ENCODE measurements around the gene STK32B.
A peak's percentile ranks its signal among the peaks of the same experiment; 100 is the strongest.
"Not testable (repeated sequence)": the region's sequence is repeated elsewhere in the genome, so short reads cannot be mapped to it uniquely, and the experiment has no call there.

STK32B gene

DNA sequence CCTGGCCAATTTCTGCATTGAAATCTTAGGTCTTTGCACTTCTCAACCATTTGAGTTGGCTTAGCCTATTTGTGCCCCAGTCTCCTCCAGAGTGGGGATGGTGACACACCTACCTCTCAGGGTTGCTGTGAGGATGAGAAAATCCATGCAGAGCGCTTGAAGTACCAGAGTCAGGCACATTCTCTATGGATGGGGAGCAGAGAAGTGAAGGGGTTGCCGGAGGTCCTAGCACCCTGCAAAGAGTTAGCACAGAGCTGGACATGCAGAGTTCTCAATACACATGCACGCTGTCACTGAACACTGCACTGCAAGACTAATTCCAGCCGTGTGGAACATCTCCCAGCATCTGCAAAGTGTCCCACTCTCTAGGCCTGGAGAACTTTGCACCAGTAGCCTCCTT lies 2.6 kb upstream of the STK32B start:
- TF ChIP-seq, protein P1, sequence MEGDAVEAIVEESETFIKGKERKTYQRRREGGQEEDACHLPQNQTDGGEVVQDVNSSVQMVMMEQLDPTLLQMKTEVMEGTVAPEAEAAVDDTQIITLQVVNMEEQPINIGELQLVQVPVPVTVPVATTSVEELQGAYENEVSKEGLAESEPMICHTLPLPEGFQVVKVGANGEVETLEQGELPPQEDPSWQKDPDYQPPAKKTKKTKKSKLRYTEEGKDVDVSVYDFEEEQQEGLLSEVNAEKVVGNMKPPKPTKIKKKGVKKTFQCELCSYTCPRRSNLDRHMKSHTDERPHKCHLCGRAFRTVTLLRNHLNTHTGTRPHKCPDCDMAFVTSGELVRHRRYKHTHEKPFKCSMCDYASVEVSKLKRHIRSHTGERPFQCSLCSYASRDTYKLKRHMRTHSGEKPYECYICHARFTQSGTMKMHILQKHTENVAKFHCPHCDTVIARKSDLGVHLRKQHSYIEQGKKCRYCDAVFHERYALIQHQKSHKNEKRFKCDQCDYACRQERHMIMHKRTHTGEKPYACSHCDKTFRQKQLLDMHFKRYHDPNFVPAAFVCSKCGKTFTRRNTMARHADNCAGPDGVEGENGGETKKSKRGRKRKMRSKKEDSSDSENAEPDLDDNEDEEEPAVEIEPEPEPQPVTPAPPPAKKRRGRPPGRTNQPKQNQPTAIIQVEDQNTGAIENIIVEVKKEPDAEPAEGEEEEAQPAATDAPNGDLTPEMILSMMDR (IDR thresholded peaks at IDR 0.05; ENCODE audit: low read depth, low read length) = no peak
- no peak overlapping the region for H3K4me3 ChIP-seq (ENCODE audit: low read depth, low read length)

DNA sequence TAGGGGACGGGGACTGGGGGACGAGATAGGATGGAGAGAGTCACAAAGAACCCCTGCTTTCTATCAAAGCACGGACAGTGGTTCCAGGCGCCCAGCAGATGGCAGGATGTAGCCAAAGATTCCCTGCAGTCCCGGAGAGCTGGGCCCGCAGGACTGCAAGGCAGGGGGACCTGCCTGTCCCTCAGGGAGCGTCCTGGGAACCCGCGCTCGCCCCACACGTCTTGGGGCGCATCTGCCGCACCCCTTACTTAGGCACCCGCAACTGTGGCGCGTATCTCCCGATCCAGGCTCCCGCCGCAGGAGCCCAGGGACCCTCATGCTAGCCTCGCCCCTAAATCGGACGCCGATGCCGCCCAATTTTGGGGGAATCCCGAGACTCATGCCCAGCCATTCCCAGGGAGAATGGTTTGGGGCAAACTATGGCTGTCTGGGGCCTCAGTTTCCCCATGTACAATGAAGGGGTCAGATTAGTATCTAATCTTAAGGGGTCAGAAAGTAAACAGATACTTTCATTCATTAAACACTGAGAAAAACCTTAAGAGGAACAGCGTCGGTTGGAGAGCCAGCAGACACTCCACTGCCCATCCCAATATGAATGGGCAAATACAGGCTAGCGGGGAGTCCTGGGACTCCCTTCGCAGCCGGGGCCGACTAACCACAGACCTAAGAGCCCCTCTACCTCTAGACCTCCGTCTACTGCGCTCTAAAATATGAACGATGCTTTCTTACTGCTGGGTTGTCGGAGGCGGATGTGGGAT lies 581 bp upstream of the STK32B start:
- TF ChIP-seq, protein P1 (IDR thresholded peaks at IDR 0.05; ENCODE audit: low read depth, low read length) = peak; percentile 74
- H3K4me3 ChIP-seq (ENCODE audit: low read depth, low read length) = peak overlapping the region; percentile 84

DNA sequence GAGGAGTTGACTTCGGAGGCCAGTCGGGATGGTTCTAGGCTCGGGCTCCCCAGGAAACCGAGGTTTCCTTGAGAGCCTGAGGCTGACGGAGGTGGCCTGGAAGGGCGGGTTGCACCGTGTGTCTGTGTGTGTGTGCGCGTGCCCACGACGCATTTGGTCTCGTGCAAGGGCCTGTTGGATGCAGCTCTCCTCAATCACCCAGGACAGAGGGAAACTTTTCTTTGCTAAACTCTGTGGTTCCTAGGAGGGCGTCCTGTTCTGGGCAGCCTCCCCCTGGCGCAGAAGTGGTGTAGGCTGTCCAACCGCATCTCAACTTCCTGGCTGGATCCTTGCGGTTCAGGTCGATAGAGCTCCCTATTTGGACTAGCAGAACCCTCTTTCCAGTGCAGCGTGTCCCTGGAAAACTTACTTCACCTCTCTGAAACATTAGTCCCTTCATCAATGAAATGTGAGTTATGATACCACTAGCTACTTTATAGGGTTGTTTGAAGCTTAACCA lies 973 bp downstream of the STK32B start:
- H3K4me3 ChIP-seq (ENCODE audit: low read depth, low read length) = peak overlapping the region; percentile 84
- TF ChIP-seq, protein P1 (IDR thresholded peaks at IDR 0.05; ENCODE audit: low read depth, low read length) = no peak

DNA sequence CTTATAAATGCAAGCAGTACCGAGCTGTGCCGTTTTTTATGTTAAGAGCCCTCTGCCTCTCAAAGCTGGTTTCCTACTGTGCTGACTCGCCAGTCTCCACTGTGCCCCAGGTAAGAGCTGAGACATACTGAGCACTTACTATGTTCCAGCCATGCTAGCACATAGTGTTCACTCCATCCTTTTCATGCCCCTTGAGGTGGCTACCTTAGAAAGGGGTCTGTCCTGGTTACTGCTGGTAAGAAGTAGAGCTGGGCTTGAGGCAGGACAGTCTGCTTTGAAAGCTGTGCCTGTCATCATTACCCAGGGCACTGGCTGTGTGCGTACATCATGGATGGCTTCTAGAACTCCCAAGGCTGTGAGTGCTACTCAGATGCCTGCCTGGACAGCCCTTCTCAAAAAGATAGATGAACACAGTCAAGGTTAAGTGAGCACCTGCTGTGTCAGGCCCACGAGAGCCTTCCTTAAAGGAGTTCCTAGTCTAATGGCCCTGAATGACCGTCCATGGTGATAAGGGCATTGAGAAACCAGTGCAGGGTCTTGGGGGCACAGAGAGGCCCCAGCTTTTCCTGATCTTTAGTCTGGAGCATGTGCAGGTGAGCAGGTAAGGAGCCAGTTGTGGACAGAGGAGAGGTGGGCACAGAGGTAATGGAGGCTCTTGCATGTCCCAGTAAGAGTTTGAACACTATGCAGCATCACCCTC lies 1.6 kb downstream of the STK32B start:
- TF ChIP-seq, protein P1 (IDR thresholded peaks at IDR 0.05; ENCODE audit: low read depth, low read length) = no peak
- H3K4me3 ChIP-seq (ENCODE audit: low read depth, low read length) = peak overlapping the region; percentile 84

DNA sequence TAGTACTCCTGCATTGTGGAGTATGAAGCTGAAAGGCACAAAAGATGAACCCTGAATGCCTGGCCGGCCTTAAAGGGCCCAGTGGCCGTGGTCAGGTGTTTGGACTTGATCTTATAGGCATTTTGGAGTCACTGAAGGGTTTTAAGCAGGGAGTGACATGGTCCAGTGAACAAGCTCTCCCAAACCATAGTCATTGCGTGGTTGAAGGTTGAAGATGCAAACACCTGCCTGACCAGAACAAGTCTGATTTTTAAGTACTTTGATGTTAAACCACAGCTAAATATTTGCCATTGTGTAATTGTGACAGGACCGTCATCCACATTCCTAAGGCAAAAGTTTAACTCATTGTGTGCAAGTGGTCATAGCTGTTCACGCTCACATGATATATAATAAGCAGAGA lies 3.3 kb downstream of the STK32B start:
- TF ChIP-seq, protein P1 (IDR thresholded peaks at IDR 0.05; ENCODE audit: low read depth, low read length) = no peak
- H3K4me3 ChIP-seq (ENCODE audit: low read depth, low read length) = no peak overlapping the region

DNA sequence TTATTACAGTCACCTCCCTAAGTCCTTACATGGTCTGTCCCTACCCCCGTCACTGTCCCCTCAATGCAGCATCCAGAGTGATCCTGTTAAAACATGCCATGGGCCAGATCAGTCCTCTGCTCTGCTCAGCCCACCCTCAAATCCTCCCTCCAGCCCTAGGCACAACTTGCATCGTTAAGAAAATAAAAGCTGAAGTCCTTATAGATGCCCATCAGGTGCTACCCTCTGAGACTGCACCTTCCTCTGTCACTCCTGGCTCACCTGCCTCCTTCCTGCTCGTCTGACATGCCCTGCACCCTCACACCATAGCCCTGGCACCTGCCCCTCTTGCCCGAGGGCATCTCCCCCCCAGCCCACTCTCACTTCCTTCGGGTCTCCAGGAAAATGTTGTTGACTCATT lies 4.1 kb downstream of the STK32B start:
- TF ChIP-seq, protein P1 (IDR thresholded peaks at IDR 0.05; ENCODE audit: low read depth, low read length) = no peak
- no peak overlapping the region for H3K4me3 ChIP-seq (ENCODE audit: low read depth, low read length)

DNA sequence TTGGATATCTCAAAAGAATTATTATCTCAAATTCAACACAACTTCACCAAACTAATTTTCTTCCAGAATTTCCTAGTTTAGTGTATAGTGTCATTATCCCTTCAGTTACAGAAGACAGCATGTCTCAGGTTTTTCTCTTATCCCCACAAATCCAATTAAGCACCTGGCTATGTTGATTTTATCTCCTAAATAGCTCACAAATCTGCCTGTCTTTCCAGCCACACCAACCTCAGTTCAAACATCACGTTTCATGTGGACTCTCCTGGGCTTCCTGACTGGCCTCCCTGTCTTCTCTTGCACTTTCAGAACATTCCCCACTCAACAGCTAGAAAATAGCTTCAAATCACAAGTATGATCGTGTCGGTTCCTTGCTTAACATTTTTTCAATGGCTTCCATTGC lies 14.8 kb downstream of the STK32B start:
- TF ChIP-seq, protein P1 (IDR thresholded peaks at IDR 0.05; ENCODE audit: low read depth, low read length) = no peak
- H3K4me3 ChIP-seq (ENCODE audit: low read depth, low read length) = no peak overlapping the region

DNA sequence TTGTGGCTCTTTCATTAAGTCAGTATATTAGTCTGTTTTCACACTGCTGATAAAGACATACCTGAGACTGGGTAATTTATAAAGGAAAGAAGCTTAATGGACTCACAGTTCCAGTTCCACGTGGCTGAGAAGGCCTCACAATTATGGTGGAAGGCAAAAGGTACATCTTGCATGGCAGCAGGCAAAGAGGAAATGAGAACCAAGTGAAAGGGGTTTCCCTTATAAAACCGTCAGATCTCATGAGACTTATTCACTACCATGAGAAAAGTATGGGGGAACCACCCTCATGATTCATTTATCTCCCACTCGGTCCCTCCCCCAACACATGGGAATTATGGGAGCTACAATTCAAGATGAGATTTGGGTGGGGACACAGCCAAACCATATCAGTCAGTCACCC lies 15.7 kb downstream of the STK32B start:
- not testable (repeated sequence) for H3K4me3 ChIP-seq (ENCODE audit: low read depth, low read length)
